GM18499 (cell line): ENCODE results near the gene PUM2.
"Not testable (repeated sequence)": the region's sequence is repeated elsewhere in the genome, so short reads cannot be mapped to it uniquely, and the experiment has no call there.

ENCODE experiments used
- ATAC-seq: cut with Tn5 transposase; IDR thresholded peaks from one replicate; pipeline ENCODE4 v1.9.1; 2021; ENCODE audit warnings: moderate number of reproducible peaks; ENCODE audit not compliant: insufficient read depth, unreplicated experiment

The PUM2 gene

GRCh38 chr2:20300656-20301055, 50.0 kb downstream of the PUM2 start:
- no peak for ATAC-seq

GRCh38 chr2:20299113-20299512, 51.5 kb downstream of the PUM2 start:
- no peak for ATAC-seq

- no peak for ATAC-seq
These were observed 56.4 kb downstream of the PUM2 start for GRCh38 chr2:20294231-20294630.

DNA sequence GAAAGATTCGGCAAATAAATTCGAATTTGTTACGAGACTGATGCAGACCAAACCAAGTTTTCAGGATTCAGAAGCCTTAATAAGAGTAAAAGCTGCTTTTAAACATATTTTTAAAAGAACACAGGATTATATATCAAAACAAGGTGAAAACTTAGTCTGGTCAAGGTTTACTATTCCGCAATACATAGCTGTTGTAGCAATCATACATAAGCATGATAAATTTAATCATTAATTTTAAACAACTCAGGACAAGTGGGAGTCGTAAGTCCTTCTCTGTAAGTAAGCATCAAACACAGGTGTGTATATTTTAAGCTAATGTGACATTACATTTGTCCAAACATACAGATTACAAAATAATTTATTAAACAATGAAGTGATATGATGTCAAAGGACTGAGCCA, 57.7 kb downstream of the PUM2 start:
- no peak for ATAC-seq

GRCh38 chr2:20291846-20292408, 58.7 kb downstream of the PUM2 start:
- no peak for ATAC-seq

GRCh38 chr2:20291106-20291564, 59.5 kb downstream of the PUM2 start:
- no peak for ATAC-seq

- no peak for ATAC-seq
These were observed 61.9 kb downstream of the PUM2 start for GRCh38 chr2:20288642-20289340.

DNA sequence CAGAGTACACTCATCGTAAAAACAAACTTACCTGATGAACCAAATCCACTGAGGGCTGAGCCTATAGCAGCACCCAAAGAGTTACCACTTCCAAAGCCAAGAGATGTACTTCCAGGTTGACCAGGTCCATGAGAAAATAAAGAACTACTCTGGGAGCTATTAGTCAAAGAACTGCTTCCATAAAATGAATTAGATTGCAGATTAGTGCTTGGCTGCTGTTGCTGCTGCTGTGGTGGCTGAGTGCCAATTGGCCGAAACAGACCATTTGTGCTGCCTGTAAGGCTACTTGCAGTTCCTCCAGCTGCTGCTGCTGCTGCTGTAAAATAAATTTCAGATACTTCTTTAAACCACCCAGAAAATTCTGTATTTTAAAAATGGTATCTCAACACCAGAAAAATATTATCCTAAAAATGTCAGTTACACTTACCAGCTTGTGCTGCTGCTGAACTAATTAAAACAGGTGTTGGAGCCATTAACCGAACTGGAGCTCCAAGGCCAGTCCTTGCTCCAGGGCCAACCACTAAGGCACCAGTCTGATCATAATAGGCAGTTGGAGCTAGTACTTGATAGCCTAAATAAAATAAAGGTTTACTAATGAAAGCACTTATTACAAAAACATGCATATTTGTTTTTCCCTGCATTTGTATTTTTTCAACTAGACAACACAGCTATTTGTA, 67.6 kb downstream of the PUM2 start:
- no peak for ATAC-seq

DNA sequence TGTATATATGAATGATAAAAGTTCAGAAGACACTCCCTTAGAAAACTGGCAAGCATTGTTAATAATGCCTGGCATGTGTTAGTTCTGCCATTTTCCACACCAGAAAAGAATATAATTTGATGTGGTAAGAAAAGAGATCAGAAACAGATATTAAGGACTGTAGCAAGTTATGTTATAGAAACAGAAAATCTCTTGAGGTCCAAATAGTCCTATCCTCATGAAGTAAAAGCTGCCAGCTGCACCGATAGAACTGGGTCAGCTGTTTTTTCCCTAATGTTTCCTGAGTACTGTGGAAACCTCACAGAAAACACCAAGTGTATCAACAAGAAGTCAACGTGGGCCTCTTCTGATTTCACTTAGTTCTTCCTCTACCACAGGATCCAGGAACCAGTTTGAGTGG, 68.8 kb downstream of the PUM2 start:
- ATAC-seq = no peak

GRCh38 chr2:20273042-20273441, 77.6 kb downstream of the PUM2 start:
- no peak for ATAC-seq

- not testable (repeated sequence) for ATAC-seq
These were observed 82.3 kb downstream of the PUM2 start for GRCh38 chr2:20268317-20268716.

- no peak for ATAC-seq
These were observed 83.1 kb downstream of the PUM2 start for GRCh38 chr2:20267529-20267928.

DNA sequence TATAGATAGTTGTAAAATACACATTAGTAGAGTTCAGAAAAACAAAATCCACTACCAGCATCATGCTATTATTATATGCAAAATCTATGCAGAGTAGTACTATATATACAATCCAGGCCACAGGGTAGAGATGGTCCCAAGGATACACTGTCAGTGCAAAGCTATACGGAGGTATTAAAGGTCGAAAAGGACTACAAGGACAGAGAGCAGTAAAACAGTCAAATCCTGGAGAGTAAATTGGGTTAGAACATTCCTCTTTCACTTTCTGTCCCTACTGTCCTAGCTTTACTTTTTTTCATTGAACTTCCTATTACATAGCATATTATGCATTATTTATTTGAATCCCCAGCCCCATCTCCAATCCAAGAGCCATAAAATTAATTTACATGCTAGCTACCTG, 86.0 kb downstream of the PUM2 start:
- ATAC-seq = no peak

GRCh38 chr2:20257411-20257810, 93.2 kb downstream of the PUM2 start:
- ATAC-seq = no peak

DNA sequence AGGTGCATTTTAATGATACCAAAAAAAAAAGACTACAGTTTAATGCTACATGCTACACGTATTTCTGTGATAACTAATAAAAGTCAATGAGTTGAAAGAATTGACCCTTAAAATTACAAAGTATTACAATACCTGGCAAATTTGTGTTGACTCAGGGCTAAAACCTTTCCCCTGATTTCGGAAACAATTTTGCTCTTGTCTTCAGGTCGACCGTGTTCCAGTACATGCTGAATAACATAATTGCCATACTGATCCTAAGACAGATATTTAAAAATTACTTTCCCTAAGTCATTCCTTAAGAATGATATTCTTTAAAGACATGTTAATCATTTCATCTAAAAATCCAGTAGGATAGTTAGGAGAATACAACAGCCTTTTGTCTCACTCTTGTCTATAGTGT, 95.9 kb downstream of the PUM2 start:
- no peak for ATAC-seq

GRCh38 chr2:20250436-20250835, 100.2 kb downstream of the PUM2 start:
- ATAC-seq = no peak

- no peak for ATAC-seq
These were observed 101.5 kb downstream of the PUM2 start for GRCh38 chr2:20249170-20249569.

DNA sequence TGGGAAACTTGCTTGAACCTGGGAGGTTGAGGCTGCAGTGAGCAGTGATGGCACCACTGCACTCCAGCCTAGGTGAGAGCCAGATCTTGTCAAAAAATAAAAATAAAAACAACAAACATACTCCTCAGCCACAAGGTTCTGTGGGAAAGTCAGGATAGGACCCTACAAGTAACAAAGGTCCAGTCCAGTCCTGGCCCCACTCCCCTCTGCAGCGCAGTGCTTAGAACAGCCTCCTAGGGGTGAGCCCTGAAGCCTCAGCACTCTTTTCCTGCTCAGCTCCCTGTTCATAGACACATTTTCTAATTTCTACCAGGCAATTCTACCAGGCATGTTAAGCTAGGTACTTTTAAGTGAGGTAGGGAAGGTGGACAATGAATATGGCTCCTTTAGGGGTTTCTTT, 103.6 kb downstream of the PUM2 start:
- no peak for ATAC-seq

- ATAC-seq = not testable (repeated sequence)
These were observed 107.0 kb downstream of the PUM2 start for GRCh38 chr2:20243637-20244036.

- no peak for ATAC-seq
These were observed 107.8 kb downstream of the PUM2 start for GRCh38 chr2:20242727-20243377.
